HAP-1 (cell line): Measurements from ENCODE around the gene GJC2.

Experiments
- DNase-seq, 2 experiments: peaks; one replicate each; pipeline ENCODE4 v3.0.0-alpha.2; 2016 to 2020; ENCODE audit warnings: low spot score in 2 of 2
- H3K27me3 ChIP-seq: fragments of 250-450 bp; sonication (Bioruptor Pico); 2 replicates; pipeline ENCODE4 v1.5.1; 2020; ENCODE audit warnings: low read depth, mild to moderate bottlenecking, moderate library complexity
- H3K36me3 ChIP-seq: fragments of 250-450 bp; sonication (Bioruptor Pico); replicated peaks from 2 replicates; pipeline ENCODE4 v1.5.1; 2020; ENCODE audit warnings: mild to moderate bottlenecking
- H3K4me1 ChIP-seq: fragments of 250-450 bp; sonication (Bioruptor Pico); 2 replicates; pipeline ENCODE4 v1.5.1; 2020; ENCODE audit warnings: mild to moderate bottlenecking
- H3K4me3 ChIP-seq: fragments of 250-450 bp; sonication (Bioruptor Pico); 2 replicates; pipeline ENCODE4 v1.5.1; 2020; ENCODE audit warnings: mild to moderate bottlenecking, moderate library complexity
- H3K9me3 ChIP-seq: fragments of 250-450 bp; sonication (Bioruptor Pico); 2 replicates; pipeline ENCODE4 v1.5.1; 2020; ENCODE audit warnings: mild to moderate bottlenecking, moderate library complexity
- in situ Hi-C: fragments of 300-500 bp; cut with MboI; formaldehyde crosslinking; loops from 3 replicates; pipeline ENCODE4 v1.14.3; 2020; ENCODE audit warnings: low sequenced_read_pairs, inconsistent platforms, mixed read lengths

GJC2 gene

GRCh38 chr1:228144993-228145343, 4.8 kb upstream of the GJC2 start:
- no peak for DNase-seq
- H3K9me3 ChIP-seq: no peaks in the 10 kb centered on the region
- H3K36me3 ChIP-seq: peaks cover 29% of the 10 kb centered on the region
- in situ Hi-C loops: no loop called here
- no peaks in the 10 kb centered on the region for H3K27me3 ChIP-seq
- peaks cover 6% of the 10 kb centered on the region for H3K4me1 ChIP-seq
- no peak overlapping the region for H3K4me3 ChIP-seq

GRCh38 chr1:228145463-228146416, 4.0 kb upstream of the GJC2 start:
- Histone ChIP-seq H3K36me3 (peaks cover 25% of the 10 kb centered on the region), H3K4me1 (peaks cover 6% of the 10 kb centered on the region)
- in situ Hi-C loops: no loop called here

GRCh38 chr1:228146417-228147150, 3.1 kb upstream of the GJC2 start:
- in situ Hi-C loops: no loop called here
- H3K4me3 ChIP-seq: no peak overlapping the region

More at GRCh38 chr1:228145463-228146416, 4.0 kb upstream of the GJC2 start:
- DNase-seq: no peak
- no peak overlapping the region for H3K4me3 ChIP-seq
- no peaks in the 10 kb centered on the region for H3K9me3 ChIP-seq
- no peaks in the 10 kb centered on the region for H3K27me3 ChIP-seq

GRCh38 chr1:228147151-228147693, 2.5 kb upstream of the GJC2 start:
- H3K36me3 ChIP-seq: peaks cover 19% of the 10 kb centered on the region
- H3K4me3 ChIP-seq: no peak overlapping the region
- DNase-seq: no peak
- no peaks in the 10 kb centered on the region for H3K27me3 ChIP-seq
- no peaks in the 10 kb centered on the region; the same call in 1 of the 2 replicates for H3K4me1 ChIP-seq
- in situ Hi-C loops: no loop called here
- no peaks in the 10 kb centered on the region for H3K9me3 ChIP-seq

More at GRCh38 chr1:228146417-228147150, 3.1 kb upstream of the GJC2 start:
- Histone ChIP-seq H3K36me3 (peaks cover 23% of the 10 kb centered on the region), H3K4me1 (peaks cover 4% of the 10 kb centered on the region), H3K27me3 (no peaks in the 10 kb centered on the region), H3K9me3 (no peaks in the 10 kb centered on the region)
- DNase-seq: no peak

GRCh38 chr1:228147768-228148167, 2.0 kb upstream of the GJC2 start:
- in situ Hi-C loops: no loop called here

GRCh38 chr1:228148196-228148861, 1.4 kb upstream of the GJC2 start:
- no peaks in the 10 kb centered on the region for H3K27me3 ChIP-seq
- in situ Hi-C loops: no loop called here
- H3K9me3 ChIP-seq: no peaks in the 10 kb centered on the region
- no peak overlapping the region for H3K4me3 ChIP-seq
- DNase-seq: no peak
- H3K4me1 ChIP-seq: no peaks in the 10 kb centered on the region; the same call in 1 of the 2 replicates
- peaks cover 16% of the 10 kb centered on the region for H3K36me3 ChIP-seq

More at GRCh38 chr1:228147768-228148167, 2.0 kb upstream of the GJC2 start:
- H3K36me3 ChIP-seq: peaks cover 16% of the 10 kb centered on the region
- H3K4me1 ChIP-seq: no peaks in the 10 kb centered on the region; the same call in 1 of the 2 replicates
- H3K4me3 ChIP-seq: no peak overlapping the region
- H3K9me3 ChIP-seq: no peaks in the 10 kb centered on the region
- no peak for DNase-seq
- H3K27me3 ChIP-seq: no peaks in the 10 kb centered on the region

- H3K36me3 ChIP-seq: peaks cover 16% of the 10 kb centered on the region
- no peaks in the 10 kb centered on the region for H3K9me3 ChIP-seq
- no peak for DNase-seq
- no peaks in the 10 kb centered on the region; the same call in 1 of the 2 replicates for H3K4me1 ChIP-seq
- in situ Hi-C loops: no loop called here
- H3K4me3 ChIP-seq: no peak overlapping the region
- no peaks in the 10 kb centered on the region for H3K27me3 ChIP-seq
Measured at GRCh38 chr1:228148935-228149405, 760 bp upstream of the GJC2 start.

- H3K4me3 ChIP-seq: no peak overlapping the region
Measured at GRCh38 chr1:228150120-228150460, 360 bp downstream of the GJC2 start.

GRCh38 chr1:228150461-228151179, 890 bp downstream of the GJC2 start:
- in situ Hi-C loops: no loop called here
- Histone ChIP-seq H3K9me3 (no peaks in the 10 kb centered on the region), H3K4me3 (no peak overlapping the region), H3K36me3 (peaks cover 13% of the 10 kb centered on the region), H3K4me1 (no peaks in the 10 kb centered on the region), H3K27me3 (no peaks in the 10 kb centered on the region)
- no peak for DNase-seq

More at GRCh38 chr1:228150120-228150460, 360 bp downstream of the GJC2 start:
- in situ Hi-C loops: no loop called here
- no peaks in the 10 kb centered on the region for H3K4me1 ChIP-seq
- peaks cover 16% of the 10 kb centered on the region for H3K36me3 ChIP-seq
- no peak for DNase-seq
- no peaks in the 10 kb centered on the region for H3K27me3 ChIP-seq
- H3K9me3 ChIP-seq: no peaks in the 10 kb centered on the region

GRCh38 chr1:228151180-228151925, 1.6 kb downstream of the GJC2 start:
- no peaks in the 10 kb centered on the region for H3K9me3 ChIP-seq
- DNase-seq: peak in 1 of 2 experiments; percentile 7
- in situ Hi-C loops: no loop called here
- no peaks in the 10 kb centered on the region for H3K4me1 ChIP-seq
- H3K27me3 ChIP-seq: no peaks in the 10 kb centered on the region
- no peak overlapping the region for H3K4me3 ChIP-seq
- H3K36me3 ChIP-seq: peaks cover 12% of the 10 kb centered on the region

GRCh38 chr1:228152097-228152917, 2.6 kb downstream of the GJC2 start:
- H3K9me3 ChIP-seq: no peaks in the 10 kb centered on the region
- peaks cover 8% of the 10 kb centered on the region for H3K36me3 ChIP-seq
- H3K4me3 ChIP-seq: no peak overlapping the region
- no peak for DNase-seq
- in situ Hi-C loops: no loop called here
- no peaks in the 10 kb centered on the region for H3K27me3 ChIP-seq
- H3K4me1 ChIP-seq: no peaks in the 10 kb centered on the region

GRCh38 chr1:228152918-228153258, 3.2 kb downstream of the GJC2 start:
- H3K9me3 ChIP-seq: no peaks in the 10 kb centered on the region
- no peaks in the 10 kb centered on the region for H3K27me3 ChIP-seq
- H3K4me1 ChIP-seq: no peaks in the 10 kb centered on the region
- no peak overlapping the region for H3K4me3 ChIP-seq
- no peak for DNase-seq
- H3K36me3 ChIP-seq: peaks cover 5% of the 10 kb centered on the region
- in situ Hi-C loops: no loop called here
